GM19025 (cell line): ENCODE results near the gene SMG6.

Source experiments
- ATAC-seq: cut with Tn5 transposase; IDR thresholded peaks from one replicate; pipeline ENCODE4 v1.9.1; 2021; ENCODE audit warnings: mild to moderate bottlenecking, low read depth, moderate library complexity; ENCODE audit not compliant: unreplicated experiment

SMG6 gene

DNA sequence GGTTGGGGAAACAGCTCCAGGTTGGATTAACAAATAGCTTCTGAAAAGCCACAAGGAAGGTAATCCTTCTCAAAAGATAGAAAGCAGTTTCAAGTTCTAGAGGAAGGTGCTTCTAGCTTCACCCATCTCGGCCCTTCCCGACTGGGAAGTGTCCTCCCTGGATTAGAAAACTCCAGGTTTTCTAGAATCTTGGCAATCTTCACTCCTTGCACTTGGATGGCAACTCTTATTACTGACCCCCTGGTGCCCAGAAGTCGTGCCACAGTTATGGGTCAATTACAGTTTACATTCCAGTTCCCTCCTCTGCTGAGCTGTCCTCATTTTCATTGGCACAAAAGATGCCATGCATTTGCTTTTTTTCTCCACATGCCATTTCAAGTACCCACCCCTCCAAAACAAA, 65.6 kb downstream of the SMG6 start:
- no peak for ATAC-seq

DNA sequence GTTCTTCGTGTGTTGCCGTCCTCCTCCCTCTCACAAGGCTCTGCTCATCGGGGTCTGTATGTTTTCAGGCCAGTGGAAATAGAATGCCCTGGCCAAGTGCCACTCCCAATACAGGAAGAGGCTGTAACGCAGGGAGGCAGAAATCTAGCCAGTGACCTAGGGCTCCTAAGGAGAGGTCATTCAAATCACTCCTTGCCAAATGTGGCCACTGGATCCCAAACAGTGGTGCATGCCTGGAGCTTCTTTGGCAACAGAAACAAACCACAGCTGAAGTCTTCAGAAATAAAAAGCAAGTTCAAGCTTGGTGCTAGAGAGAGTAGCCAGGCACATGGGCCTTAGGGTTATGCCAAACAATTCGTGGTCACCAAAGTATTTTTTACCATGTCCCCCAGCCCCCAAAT, 66.1 kb downstream of the SMG6 start:
- no peak for ATAC-seq

DNA sequence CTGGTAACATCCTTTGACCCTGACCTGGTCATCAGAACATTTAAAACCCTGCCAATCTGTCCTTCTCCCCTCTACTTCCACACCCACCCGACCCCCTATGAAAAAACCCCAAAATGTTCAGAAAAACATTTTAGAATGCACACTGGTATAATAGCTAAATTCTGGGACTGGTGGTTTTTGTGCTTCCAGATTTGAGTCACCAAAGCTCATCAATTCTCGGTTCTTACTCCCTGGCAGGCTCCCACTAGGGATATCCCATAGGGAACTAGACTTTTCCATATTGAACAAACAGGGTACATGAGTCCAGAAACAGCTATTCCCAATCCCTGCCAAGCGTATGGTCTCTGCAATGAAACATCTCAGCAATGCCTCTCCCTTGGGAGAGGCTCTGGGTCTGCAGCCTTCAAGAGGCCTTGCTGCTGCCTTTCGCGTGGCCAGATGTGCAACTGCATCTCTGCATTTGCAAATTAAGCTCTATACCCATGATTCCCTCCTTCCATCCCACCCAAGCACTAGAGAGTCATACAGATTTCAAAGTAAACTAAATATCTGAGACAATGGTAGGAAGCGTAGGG, 67.7 kb downstream of the SMG6 start:
- ATAC-seq: no peak

DNA sequence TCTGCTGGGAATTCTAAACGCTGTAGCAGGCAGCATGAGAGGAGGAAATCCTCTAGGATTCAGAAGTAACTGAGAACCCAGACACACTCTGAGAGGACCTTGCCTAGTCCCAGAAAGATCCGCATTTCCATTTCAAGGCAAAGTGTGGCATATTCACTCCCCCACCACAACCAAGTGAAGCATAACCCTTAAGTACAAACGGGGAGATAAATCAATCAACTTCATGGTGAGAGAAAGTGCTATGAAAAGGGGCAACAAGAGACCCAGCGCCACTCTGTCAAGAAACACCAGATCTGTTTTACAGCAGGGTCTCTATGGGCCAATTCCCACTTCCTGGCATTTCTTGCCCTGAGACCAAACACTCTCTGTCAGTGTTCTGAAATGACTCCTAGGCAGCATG, 68.3 kb downstream of the SMG6 start:
- ATAC-seq: no peak

DNA sequence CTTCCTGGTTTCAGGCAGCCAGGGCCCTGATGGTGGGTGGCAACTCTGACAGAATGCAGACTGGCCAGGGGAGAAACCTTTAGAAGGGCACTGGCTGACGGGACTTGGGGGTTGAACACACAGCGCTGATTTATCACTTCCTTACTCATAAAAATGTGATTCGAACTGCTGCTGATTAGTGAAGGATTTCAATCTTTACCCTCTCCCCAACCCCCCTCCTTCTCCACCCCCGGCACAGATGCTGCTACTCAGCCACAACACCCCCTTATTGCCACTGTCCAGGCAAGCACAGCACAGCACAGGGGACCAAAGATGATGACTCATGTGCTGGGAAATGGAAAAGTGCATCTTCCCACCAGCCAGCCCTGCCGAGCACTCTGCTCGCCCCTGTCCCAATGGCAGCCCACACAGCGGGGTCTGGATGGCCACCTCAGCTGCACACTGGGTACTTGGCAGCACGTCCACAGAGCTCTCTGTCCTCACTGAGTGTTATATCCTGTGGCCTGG, 70.1 kb downstream of the SMG6 start:
- no peak for ATAC-seq

DNA sequence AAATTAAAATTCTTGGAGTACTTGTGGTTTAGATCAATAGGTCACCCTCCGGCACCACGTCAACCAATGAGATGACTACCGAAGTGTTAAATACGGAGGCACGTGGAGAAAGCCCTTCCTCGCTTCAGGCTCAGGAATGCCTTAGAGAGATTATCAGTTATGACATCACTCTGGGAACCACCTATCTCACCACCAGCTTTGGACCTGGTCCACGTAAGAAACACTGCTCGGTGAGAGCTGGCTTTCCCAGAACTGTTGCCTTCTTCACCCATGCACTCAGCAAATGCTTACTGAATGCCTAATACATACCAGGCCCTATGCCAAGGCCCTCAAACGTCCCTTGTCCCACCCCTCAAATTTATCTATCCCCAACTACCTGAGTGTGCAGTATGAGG, 71.3 kb downstream of the SMG6 start:
- ATAC-seq: no peak

DNA sequence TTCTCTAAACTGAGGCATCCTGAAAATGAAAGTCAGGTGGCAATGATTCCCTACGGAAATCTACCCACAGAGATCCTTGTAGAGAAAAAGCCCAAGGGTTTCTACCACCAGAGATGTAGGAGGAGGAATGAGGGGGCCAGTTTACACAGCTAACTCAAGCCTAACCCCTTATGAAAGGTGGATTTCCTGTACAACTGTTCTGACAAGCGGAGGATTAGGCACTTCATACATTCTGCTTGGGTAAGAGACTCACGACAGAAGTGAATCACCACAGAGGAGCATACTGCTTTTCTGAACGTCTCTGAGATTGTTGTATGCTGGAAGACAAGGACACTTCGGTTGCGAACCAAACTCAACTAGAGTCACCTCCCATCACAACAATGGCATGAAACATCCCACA, 72.7 kb downstream of the SMG6 start:
- ATAC-seq: no peak

DNA sequence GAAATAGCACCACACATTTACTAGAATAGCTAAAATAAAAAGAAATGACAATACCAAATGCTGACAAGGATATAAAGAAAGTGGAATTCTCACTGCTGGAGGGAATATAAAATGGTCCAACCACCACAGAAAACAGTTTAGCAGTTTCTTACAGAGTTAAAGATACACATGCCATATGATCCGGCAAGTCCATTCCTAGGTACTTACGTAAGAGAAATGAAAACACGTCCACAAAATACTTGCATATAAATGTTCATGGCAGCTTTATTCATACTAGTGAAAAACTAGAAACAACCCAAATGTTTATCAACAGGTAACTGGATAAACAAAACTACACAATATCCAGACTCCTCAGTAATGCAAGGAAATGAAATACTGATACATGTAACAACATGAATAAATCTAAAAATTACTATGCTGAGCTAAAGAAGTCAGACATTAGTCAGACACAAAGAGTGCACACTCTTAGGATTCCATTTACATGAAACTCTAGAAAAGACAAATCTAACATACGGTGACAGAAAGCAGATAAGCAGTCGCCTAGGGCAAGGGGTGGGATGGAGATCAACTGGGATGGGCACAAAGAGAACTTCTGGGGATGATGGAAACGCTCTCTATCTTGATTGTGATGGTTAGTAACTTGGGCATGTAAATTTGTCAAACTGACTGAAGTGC, 76.4 kb downstream of the SMG6 start:
- ATAC-seq: no peak

DNA sequence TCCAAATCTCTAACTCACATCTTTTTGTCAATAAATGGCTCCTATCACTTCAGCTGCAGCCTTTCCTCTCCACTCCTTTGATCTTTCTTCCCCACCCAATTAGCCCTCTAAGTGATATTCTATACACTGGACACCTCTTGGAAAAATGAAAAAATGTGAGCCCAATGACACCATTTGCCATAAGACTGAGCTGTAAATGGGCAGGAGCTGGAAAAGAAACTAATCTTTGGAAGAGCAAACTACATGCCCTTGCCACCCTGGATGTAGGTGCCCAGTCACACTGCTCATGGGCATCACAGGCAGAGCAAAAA, 80.0 kb downstream of the SMG6 start:
- no peak for ATAC-seq

DNA sequence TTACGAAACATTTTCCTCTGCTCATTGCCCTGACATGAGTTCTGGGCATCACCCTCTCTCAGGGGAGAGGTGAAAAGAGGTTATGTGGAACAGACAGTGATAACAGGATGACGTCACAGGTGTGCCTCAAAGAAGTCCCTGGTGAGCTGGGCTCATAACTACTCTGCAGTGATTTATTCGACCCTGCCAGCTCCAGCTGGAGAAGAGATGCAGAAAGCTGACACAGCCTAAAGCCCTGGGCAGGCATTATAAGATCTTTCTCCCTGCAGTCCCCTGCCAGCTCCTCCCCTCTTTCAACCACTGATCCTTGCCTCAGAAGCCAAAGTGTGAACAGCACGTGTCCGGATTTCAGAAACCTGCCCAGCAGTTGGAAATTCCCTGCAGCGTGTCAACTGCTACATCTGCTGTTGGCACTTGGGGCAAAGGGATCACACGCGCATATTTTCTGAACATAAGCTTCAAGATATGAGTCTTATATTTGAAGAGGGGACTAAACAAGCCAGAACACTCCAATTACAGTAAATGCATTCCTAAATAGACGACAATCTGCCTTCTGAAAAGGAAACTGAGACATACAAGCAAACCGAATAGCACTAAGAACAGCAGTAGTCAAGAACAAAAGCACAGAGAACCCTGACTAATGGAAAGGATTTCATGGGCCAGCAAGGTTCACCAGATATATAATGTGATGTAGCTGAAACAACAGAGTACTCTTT, 80.5 kb downstream of the SMG6 start:
- no peak for ATAC-seq

DNA sequence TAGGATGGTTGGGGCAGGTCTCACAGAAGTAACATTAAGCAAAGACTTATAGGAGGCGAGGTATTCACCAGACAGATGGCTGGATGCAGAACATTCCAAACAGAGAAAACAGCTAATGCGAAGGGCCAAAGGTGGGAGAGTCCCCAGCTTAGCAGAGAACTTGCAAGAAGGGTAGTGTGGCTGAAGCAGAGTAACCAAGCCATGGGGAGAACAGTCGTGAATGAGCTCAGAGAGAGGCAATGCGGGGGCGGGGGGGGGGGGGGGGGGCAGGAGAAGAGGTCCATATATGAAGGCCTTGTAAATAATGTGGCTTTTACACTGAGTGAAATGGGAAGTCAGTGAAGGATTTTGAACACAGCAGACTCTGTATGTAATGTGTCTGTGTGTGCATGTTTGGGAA, 81.3 kb downstream of the SMG6 start:
- ATAC-seq: no peak

DNA sequence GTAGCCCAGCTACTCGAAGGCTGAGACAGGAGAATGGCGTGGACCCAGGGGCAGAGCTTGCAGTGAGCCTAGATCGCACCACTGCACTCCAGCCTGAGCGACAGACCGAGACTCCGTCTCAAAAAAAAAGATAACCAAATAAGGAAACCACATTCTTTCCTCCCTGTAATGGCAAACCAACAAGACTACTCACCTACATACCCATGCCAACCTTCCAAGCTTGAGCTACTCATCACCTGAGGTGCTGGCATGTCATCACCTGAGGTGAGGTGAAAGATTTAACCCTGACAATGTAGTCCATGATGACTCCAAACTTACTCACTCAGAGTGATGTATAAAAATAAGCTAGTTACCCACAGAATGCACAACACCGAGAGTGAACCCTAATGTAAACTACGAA, 85.2 kb downstream of the SMG6 start:
- no peak for ATAC-seq

DNA sequence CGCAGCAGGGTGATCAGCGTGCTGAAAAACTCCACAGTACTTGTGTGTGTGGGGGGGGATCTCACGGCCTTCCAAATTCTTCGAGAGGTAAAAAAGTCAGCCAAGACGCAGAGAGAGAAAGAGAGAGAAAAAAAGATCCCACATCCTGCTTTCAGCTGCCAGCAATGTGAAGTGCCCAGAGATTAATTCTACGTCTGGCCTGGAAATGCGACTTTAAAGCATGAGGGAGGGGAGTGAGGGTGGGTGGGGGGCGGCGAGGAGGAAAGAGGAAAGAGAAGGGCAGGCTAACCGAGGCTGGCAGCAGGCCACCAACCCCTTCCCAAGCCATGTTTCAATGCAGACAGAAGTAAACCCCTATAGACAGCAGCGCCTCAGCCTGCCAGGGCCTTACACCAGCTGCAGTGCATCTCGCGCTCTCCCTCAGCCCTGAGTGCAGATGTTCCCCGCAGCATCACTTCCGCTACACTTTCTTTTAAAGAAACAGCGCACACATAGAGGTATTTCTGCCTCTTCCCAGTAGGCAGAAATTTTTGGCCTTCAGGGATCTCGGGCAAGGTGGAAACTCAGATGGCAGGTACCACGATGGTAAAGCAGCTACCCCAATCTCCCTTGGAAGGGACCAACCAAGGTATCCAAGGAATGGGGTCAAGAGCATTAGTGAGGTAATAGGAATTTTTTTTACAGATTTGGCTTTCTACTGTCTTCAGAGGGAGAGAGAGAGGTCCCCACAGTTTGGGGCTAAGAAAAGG, 87.8 kb downstream of the SMG6 start:
- ATAC-seq: peak; percentile 80

DNA sequence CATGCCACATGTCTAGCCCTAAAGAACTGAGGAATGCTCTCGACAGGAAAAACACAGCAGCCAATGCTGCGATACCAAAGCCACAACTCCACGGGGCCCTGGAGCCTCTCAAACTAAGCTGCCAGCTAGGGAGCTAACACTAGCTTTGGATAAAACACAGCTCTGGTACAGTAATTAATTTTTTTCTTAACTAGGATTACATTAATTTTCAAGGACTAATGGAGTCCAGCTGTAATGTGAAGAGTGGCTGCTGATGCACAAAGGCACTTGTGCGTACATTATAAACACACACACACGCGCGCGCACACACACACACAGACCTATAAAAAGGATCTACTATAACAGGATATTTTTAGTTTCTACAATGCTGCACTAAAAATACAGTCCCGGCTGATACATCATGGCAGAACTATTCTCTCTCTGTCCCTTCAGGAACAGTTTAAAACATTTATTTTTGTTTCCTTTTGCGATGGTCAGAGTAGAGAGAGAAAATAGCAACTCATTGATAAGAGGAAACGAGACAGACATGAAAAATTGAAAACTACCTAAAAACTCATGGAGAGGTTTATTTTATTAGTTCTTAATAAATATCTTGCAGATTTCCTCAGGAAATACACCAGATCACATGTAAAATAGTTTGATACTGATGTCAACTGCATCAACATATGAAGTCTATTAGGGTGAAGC, 88.5 kb downstream of the SMG6 start:
- ATAC-seq: no peak

DNA sequence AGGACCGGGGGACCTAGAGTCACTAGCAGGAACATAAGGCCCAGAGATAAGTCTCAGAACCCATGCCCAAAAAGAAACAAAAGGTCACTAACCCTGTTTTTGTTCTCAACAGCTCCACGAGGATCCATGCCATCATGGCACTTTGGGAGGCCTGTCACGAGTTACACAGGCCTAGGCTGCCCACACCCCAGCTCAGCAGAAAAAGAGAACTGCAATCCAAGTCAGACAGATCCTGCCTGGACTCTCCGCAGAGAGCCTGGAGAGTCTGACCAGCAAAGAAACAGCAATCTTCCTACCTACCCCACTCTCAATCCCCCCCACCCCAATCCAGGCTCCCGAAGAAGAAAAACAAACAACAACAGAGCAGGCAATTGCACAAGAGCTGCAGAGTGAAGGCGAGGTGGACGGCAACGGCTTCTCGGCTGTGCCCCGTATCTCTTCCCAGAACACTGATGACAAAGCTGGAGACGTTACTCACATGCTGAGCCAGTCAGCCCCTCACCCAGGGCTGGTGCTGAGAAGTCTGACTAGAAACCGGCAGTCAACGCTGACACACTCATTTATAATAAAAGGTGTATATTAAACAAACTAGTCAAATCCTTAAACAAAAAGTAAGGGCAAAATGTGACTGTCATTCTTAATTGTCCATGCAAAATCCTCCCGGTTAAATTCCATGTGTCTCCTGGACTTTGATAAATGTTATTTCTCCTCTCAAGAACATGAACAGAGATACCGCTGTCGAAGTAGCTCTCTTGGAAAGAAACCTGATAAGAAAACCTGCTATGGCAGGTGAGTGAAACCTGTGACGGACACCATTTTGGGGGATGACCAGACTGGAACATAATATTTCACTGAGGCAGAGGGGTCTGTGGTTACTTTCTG, 89.3 kb downstream of the SMG6 start:
- no peak for ATAC-seq

DNA sequence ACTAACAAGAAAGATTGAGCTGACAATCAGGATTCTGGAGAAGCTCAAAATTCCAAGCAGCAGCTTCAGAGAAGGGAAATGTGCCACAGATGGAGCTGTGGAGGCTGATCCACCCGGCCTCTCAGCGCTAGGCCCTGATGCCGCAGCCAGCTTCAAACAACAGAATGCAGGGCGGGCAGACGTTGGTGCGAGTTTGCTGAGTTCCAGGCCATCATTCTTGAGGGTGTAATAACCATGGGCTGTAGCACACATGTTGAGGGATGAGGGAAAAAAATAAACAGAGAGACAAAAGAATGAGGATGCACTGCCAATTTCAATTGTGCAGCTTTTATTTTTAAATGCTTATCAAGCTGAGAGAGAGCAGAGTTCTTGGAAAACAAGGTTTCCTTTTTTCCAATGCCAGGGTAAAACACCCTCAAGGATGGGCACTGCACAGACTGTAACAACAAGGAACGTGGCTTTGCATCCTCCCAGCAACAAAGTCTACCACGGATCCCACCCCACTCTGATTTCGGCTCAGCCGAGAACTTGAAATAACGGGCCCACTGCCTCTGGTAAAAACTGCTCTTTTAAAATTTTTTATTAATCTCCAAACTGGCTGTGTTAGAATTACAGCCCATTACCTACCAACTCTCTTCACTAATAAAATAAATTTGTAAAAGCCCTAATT, 90.2 kb downstream of the SMG6 start:
- no peak for ATAC-seq

DNA sequence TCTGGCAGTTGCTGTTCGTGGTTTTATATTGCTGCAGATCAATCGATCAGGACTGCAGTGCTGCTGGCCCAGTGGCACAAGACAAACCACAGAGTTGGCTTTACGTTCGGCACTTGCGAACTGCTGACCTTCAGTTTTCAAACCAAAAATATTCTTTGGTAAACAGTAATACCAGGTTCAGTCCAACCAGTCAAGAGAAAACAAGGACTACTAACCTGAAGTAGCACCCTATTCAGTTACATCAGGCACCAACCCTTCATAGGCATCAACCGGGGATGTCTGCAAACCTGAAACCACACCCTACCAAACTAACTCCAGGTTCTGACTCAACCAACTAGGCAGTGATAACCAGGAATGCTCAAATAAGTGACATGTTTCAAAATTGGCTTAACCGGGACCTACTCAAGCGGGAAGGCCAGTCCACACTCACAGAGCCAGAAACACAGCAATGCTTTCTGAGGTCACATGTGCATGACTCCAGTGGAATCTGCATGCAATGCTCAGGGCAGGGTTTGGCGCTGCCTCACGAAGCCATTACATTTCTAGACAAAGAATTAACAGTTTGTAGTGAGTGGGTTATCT, 91.1 kb downstream of the SMG6 start:
- ATAC-seq: no peak

DNA sequence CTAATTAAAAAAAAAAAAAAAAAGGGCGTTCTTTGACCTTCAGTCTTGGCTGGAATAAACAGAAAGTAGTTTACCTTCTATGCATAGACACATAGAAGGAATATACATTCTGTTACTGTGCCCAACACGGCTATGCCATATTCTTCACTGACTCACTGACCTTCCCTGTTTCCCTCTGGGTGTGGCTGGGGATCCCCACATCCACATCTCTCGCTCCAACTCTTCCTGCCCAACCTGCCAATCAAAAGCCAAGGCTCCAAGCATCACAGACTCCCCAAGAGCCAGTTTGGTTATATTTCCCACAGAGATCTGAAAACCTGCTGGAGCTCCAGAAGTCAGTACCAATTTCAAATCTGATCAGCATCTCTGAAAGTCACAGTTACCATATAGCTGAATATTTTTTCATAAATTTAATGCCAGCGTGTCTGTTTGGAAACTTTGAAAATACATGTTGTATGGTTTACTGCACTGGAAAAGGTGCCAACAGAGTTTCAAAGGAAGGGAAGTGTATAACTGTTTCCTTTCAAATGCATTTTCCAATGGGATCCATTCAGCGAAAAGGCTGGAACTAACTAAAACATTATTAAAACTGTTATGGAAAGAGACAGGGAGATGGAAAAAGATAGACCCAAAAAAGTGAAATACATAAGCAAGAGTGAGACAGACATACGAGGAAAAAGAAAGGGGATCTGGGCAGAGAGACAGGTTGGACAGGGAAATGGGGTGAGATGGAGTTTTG, 91.8 kb downstream of the SMG6 start:
- no peak for ATAC-seq
